BLaER1 treated with 17β-estradiol and CSF1 and Interleukin-3, amounts not matched to agents 10 nM and 100 nM (cell line): ENCODE measurements around the gene GP1BB.

ENCODE experiments used
- H3K27ac ChIP-seq, 11 experiments: shearing (Covaris generic); formaldehyde crosslinking; 2 replicates each; pipeline ENCODE4 v1.8.1; 2022
- H3K27me3 ChIP-seq, 11 experiments: shearing (Covaris generic); formaldehyde crosslinking; 2 replicates each; pipeline ENCODE4 v1.8.1; 2022
- H3K36me3 ChIP-seq, 11 experiments: shearing (Covaris generic); formaldehyde crosslinking; 2 replicates each; pipeline ENCODE4 v1.8.1; 2022
- H3K4me1 ChIP-seq, 10 experiments: shearing (Covaris generic); formaldehyde crosslinking; 2 replicates each; pipeline ENCODE4 v1.8.1; 2022
- H3K4me2 ChIP-seq, 11 experiments: shearing (Covaris generic); formaldehyde crosslinking; 2 replicates each; pipeline ENCODE4 v1.8.1; 2022
- H3K4me3 ChIP-seq, 10 experiments: shearing (Covaris generic); formaldehyde crosslinking; 2 replicates each; pipeline ENCODE4 v1.8.1; 2022
- H3K9ac ChIP-seq, 11 experiments: shearing (Covaris generic); formaldehyde crosslinking; 2 replicates each; pipeline ENCODE4 v1.8.1; 2022
- H3K9me3 ChIP-seq, 11 experiments: shearing (Covaris generic); formaldehyde crosslinking; replicated peaks in 1 of 11; 2 replicates each; pipeline ENCODE4 v1.8.1; 2022
- H4K20me1 ChIP-seq, 11 experiments: shearing (Covaris generic); formaldehyde crosslinking; 2 replicates each; pipeline ENCODE4 v1.8.1; 2022
- Cebpa-rat ChIP-seq, 11 experiments: shearing (Covaris generic); IDR thresholded peaks; 2 replicates each; pipeline ENCODE4 v1.8.1; 2022

GP1BB gene

GRCh38 chr22:19757985-19758895 lies 34.9 kb downstream of the GP1BB start:
- peaks cover 7 to 31% (median 22%) of the 10 kb centered on the region in 10 experiments; a peak in 18 of 20 replicates for H3K4me1 ChIP-seq
- no peaks in the 10 kb centered on the region for H3K36me3 ChIP-seq
- H3K4me3 ChIP-seq, result no peak overlapping the region
- H3K27ac ChIP-seq, result no peak overlapping the region
- H3K4me2 ChIP-seq, result no peak overlapping the region; a peak in 1 of 22 replicates
- H3K27me3 ChIP-seq, result peaks cover 99 to 100% (median 100%) of the 10 kb centered on the region in 11 experiments
- H3K9me3 ChIP-seq, result no peaks in the 10 kb centered on the region
- TF ChIP-seq Cebpa-rat (IDR thresholded peaks at IDR 0.05), result no peak
- no peak overlapping the region for H3K9ac ChIP-seq
- H4K20me1 ChIP-seq, result peaks cover 0 to 93% (median 77%) of the 10 kb centered on the region in 11 experiments; a peak in 17 of 22 replicates

- TF ChIP-seq Cebpa-rat (IDR thresholded peaks at IDR 0.05), result no peak
- peaks cover 99 to 100% (median 100%) of the 10 kb centered on the region in 11 experiments for H3K27me3 ChIP-seq
- no peak overlapping the region for H3K27ac ChIP-seq
These were observed 35.6 kb downstream of the GP1BB start for GRCh38 chr22:19758896-19759426.

GRCh38 chr22:19759427-19760057 lies 36.2 kb downstream of the GP1BB start:
- H3K27me3 ChIP-seq, result peaks cover 99 to 100% (median 100%) of the 10 kb centered on the region in 11 experiments
- peaks cover 7 to 31% (median 22%) of the 10 kb centered on the region in 10 experiments; a peak in 18 of 20 replicates for H3K4me1 ChIP-seq
- H4K20me1 ChIP-seq, result peaks cover 0 to 94% (median 74%) of the 10 kb centered on the region in 11 experiments; a peak in 17 of 22 replicates
- no peak for TF ChIP-seq Cebpa-rat (IDR thresholded peaks at IDR 0.05)
- no peak overlapping the region for H3K27ac ChIP-seq
- H3K36me3 ChIP-seq, result no peaks in the 10 kb centered on the region
- no peak overlapping the region for H3K4me3 ChIP-seq
- no peak overlapping the region for H3K9ac ChIP-seq
- no peaks in the 10 kb centered on the region for H3K9me3 ChIP-seq
- H3K4me2 ChIP-seq, result peak overlapping the region in 1 of 11 experiments; percentile 69; a peak in 2 of 22 replicates

More at GRCh38 chr22:19758896-19759426, 35.6 kb downstream of the GP1BB start:
- H3K9ac ChIP-seq, result no peak overlapping the region
- H3K4me2 ChIP-seq, result no peak overlapping the region
- peaks cover 0 to 94% (median 74%) of the 10 kb centered on the region in 11 experiments; a peak in 17 of 22 replicates for H4K20me1 ChIP-seq
- H3K36me3 ChIP-seq, result no peaks in the 10 kb centered on the region
- H3K9me3 ChIP-seq, result no peaks in the 10 kb centered on the region
- no peak overlapping the region for H3K4me3 ChIP-seq
- peaks cover 7 to 31% (median 22%) of the 10 kb centered on the region in 10 experiments; a peak in 18 of 20 replicates for H3K4me1 ChIP-seq

- TF ChIP-seq Cebpa-rat (IDR thresholded peaks at IDR 0.05), result no peak
- Histone ChIP-seq H3K27me3 (peaks cover 99 to 100% (median 100%) of the 10 kb centered on the region in 11 experiments), H3K27ac (no peak within 1 kb of the TSS), H3K9ac (no peak within 1 kb of the TSS), H4K20me1 (peaks cover 0 to 95% (median 77%) of the 10 kb centered on the region in 11 experiments; a peak in 17 of 22 replicates), H3K4me3 (peak within 1 kb of the TSS in 6 of 10 experiments; percentile 9 to 53 (median 31); a peak in 6 of 20 replicates), H3K36me3 (no peaks in the 10 kb centered on the region), H3K4me1 (peaks cover 12 to 34% (median 24%) of the 10 kb centered on the region in 10 experiments; a peak in 19 of 20 replicates), H3K9me3 (no peaks in the 10 kb centered on the region), H3K4me2 (peak within 1 kb of the TSS; percentile 28 to 85 (median 46); a peak in 16 of 22 replicates)
These were observed 37.0 kb downstream of the GP1BB start, which contains the start of gene TBX1 for GRCh38 chr22:19760058-19760950. TBX1 (plus strand) TSS chr22:19760778; CDS start chr22:19760844, 66 bp downstream.

- H3K9me3 ChIP-seq, result no peaks in the 10 kb centered on the region
- H3K9ac ChIP-seq, result no peak overlapping the region
- peaks cover 99 to 100% (median 100%) of the 10 kb centered on the region in 11 experiments for H3K27me3 ChIP-seq
- peak overlapping the region in 10 of 11 experiments; percentile 28 to 85 (median 45); a peak in 14 of 22 replicates for H3K4me2 ChIP-seq
- TF ChIP-seq Cebpa-rat (IDR thresholded peaks at IDR 0.05), result no peak
- H3K36me3 ChIP-seq, result no peaks in the 10 kb centered on the region
- H3K4me3 ChIP-seq, result peak overlapping the region in 6 of 10 experiments; percentile 9 to 53 (median 31); a peak in 6 of 20 replicates
- H3K27ac ChIP-seq, result no peak overlapping the region
- peaks cover 21 to 41% (median 30%) of the 10 kb centered on the region in 10 experiments; a peak in 19 of 20 replicates for H3K4me1 ChIP-seq
- peaks cover 0 to 95% (median 77%) of the 10 kb centered on the region in 11 experiments; a peak in 17 of 22 replicates for H4K20me1 ChIP-seq
These were observed 37.8 kb downstream of the GP1BB start for GRCh38 chr22:19760951-19761724.

DNA sequence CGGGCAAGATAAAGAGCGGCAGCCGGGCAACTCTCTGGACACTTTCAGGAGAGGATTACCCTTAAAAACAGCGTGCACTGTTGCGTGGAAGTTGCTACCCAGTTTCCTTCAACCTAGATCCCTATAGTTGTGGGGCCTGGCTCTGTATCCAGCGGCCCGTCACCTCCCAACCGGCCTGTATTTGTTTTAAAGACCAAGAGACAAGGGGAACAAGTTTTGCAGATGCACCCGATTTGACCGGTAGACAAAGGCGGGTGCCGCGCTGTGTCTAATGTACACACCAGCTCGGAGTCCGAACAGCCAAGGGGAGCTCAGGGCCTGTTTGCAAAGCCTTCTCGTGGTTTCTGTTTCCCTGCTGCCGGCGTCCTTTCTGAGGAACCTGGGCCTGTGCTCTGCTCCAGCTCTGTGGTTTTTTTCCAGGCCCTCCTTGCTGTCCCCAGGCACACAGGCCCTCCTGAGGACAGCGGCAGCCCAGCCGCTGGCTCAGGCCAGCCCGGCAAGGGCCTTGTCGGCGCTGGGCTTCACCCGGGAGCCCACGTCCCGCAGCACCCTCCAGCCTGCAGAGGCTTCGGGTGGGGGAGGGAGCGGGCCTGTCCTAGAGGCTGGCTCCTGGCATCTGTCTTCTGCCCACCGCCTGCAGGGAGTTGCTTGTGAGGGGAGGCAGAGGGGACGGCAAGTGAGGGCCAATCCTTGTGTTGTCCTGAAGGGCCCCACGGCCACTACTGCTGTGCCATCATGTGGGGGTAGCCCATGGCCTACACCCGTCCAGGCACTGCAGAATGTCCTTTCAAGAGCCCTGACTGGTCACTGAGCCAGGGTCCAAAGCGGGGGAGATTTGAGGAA lies 38.6 kb downstream of the GP1BB start:
- Histone ChIP-seq H3K4me2 (no peak overlapping the region), H3K27ac (no peak overlapping the region), H3K36me3 (no peaks in the 10 kb centered on the region), H4K20me1 (peaks cover 0 to 96% (median 80%) of the 10 kb centered on the region in 11 experiments; a peak in 18 of 22 replicates), H3K4me1 (peaks cover 22 to 42% (median 31%) of the 10 kb centered on the region in 10 experiments; a peak in 19 of 20 replicates), H3K4me3 (no peak overlapping the region), H3K9ac (no peak overlapping the region), H3K9me3 (no peaks in the 10 kb centered on the region), H3K27me3 (peaks cover 99 to 100% (median 100%) of the 10 kb centered on the region in 11 experiments)
- no peak for TF ChIP-seq Cebpa-rat (IDR thresholded peaks at IDR 0.05)
